B cell (primary cell): Measurements from ENCODE around the gene ZDHHC14.

Source experiments
- CTCF ChIP-seq: fragments of 200-600 bp; IDR thresholded peaks from one replicate; pipeline ENCODE4 v1.8.0; 2022; ENCODE audit warnings: antibody characterized with exemption, mild to moderate bottlenecking
- EZH2 ChIP-seq: IDR thresholded peaks from 2 replicates; pipeline ENCODE4 v1.6.1; 2012; ENCODE audit warnings: borderline replicate concordance, low read depth, mild to moderate bottlenecking, moderate library complexity, low read length; ENCODE audit not compliant: insufficient read depth, poor library complexity, severe bottlenecking

GRCh38 chr6:157368359-157369049, 12.5 kb upstream of the ZDHHC14 start:
- TF ChIP-seq CTCF (no peak), EZH2 (no peak)
